Spleen (tissue), 11 donors: Measurements from ENCODE around the gene CACNA1C. TPM values are rescaled to one million over a fixed set of nuclear protein-coding genes. Genes with fewer than 3 reads are reported as not detected.

ENCODE experiments used
- DNase-seq: peaks from one replicate; pipeline ENCODE4 v3.0.0-alpha.2; 2020
- H3K27ac ChIP-seq, 8 donors: fragments of 200-600 bp; sonication (generic) in 7 of 8; 1 replicate in 4 of 8; 2 replicates in 4 of 8; pipeline versions ENCODE4 v1.5.0 to v1.8.0; 2016 to 2021; ENCODE audit warnings: inconsistent platforms in 4 of 8, mild to moderate bottlenecking in 4 of 8, moderate library complexity in 1 of 8
- H3K27me3 ChIP-seq, 7 donors: fragments of 200-600 bp; sonication (generic) in 6 of 7; replicated peaks in 1 of 7; 1 replicate in 4 of 7; 2 replicates in 3 of 7; pipeline versions ENCODE4 v1.5.0 to v1.8.0; 2016 to 2021; ENCODE audit warnings: inconsistent platforms in 3 of 7, mild to moderate bottlenecking in 1 of 7
- H3K36me3 ChIP-seq, 6 donors: fragments of 200-600 bp; sonication (generic) in 5 of 6; 1 replicate in 4 of 6; 2 replicates in 2 of 6; pipeline versions ENCODE4 v1.5.0 to v1.8.0; 2016 to 2021; ENCODE audit warnings: inconsistent platforms in 2 of 6
- H3K4me1 ChIP-seq, 6 donors: fragments of 200-600 bp; sonication (generic) in 5 of 6; 1 replicate in 3 of 6; 2 replicates in 3 of 6; pipeline versions ENCODE4 v1.5.0 to v1.8.0; 2016 to 2021; ENCODE audit warnings: inconsistent platforms in 3 of 6
- H3K4me3 ChIP-seq, 8 donors: fragments of 200-600 bp; sonication (generic) in 7 of 8; 1 replicate in 4 of 8; 2 replicates in 4 of 8; pipeline versions ENCODE4 v1.5.0 to v1.8.0; 2016 to 2021; ENCODE audit warnings: inconsistent platforms in 4 of 8, mild to moderate bottlenecking in 4 of 8, moderate library complexity in 2 of 8
- H3K9me3 ChIP-seq, 8 donors: fragments of 200-600 bp; sonication (generic) in 7 of 8; 1 replicate in 4 of 8; 2 replicates in 4 of 8; pipeline versions ENCODE4 v1.5.0 to v1.8.0; 2016 to 2021; ENCODE audit warnings: inconsistent platforms in 4 of 8
- POLR2A ChIP-seq, 3 donors: fragments of 450-650 bp; IDR thresholded peaks; one replicate each; pipeline ENCODE4 v1.5.1; 2017; ENCODE audit warnings: antibody characterized with exemption in 3 of 3, mild to moderate bottlenecking in 1 of 3
- POLR2AphosphoS5 ChIP-seq, 3 donors: sonication (generic); formaldehyde crosslinking; IDR thresholded peaks; one replicate each; pipeline ENCODE4 v1.5.1; 2017; ENCODE audit warnings: antibody characterized with exemption in 3 of 3
- WGBS, 5 donors: extraction: QIAGEN DNeasy Blood & Tissue Kit in 3 of 5; methylation state at CpG; one replicate each; pipeline versions ENCODE4 v1.1.5 to v1.1.7; 2013 to 2018; 5-methylcytosine and 5-hydroxymethylcytosine counted together
- intact Hi-C: fragments of 100-400 bp; cut with DNase I; formaldehyde crosslinking; loops from one replicate; pipeline ENCODE4 v1.15.0; 2023; ENCODE audit warnings: low total_unique reads
- polyA plus RNA-seq, 3 donors: library from polyadenylated mRNA; stranded (reverse); fragments of 200-250 nt; gene quantifications; one replicate each; pipeline ENCODE4 v1.2.1, GENCODE V29; 2013
- total RNA-seq, 7 donors: library from RNA; depleted of rRNA in 3 of 7; stranded (reverse); fragments of >200 nt in 3 of 7; fragmentation: NEBNext Ultra II Directional in 4 of 7; extraction: Animal tissue kit (Norgen Biotek cat#: 25700) in 4 of 7; gene quantifications; one replicate each; pipeline versions ENCODE4 v1.1.0 to v1.2.1, GENCODE V29; 2016 to 2021
- TF ChIP-seq, protein P1 (sequence below), 11 experiments: fragments of 200-600 bp in 7 of 11; fragments of 450-650 bp in 4 of 11; sonication (generic) in 4 of 11; IDR thresholded peaks in 8 of 11; conservative IDR thresholded peaks in 3 of 11; 1 replicate in 7 of 11; 2 replicates in 4 of 11; pipeline versions ENCODE4 v1.4.0 to v1.8.0; 2016 to 2021; ENCODE audit warnings: antibody characterized with exemption in 11 of 11, inconsistent platforms in 4 of 11, mild to moderate bottlenecking in 1 of 11
- donor health status: healthy with polysubstance abuse.
- donor health status: DM: no; HTN: no; CAD: no; lungs with moderate emphysema.
- donor health status: DM: no; HTN: no; CAD: no.
- donor health status: Bipolar disorder and iron deficiency.
- donor health status: healthy.
- donor health status: DM: no; HTN: no; CAD: no.
- donor health status: DM: yes; HTN: yes; CAD: no.

Gene CACNA1C
- total and polyA plus RNA-seq, 10 donors: 0.67 to 27.6 (median 18.4) TPM

DNA sequence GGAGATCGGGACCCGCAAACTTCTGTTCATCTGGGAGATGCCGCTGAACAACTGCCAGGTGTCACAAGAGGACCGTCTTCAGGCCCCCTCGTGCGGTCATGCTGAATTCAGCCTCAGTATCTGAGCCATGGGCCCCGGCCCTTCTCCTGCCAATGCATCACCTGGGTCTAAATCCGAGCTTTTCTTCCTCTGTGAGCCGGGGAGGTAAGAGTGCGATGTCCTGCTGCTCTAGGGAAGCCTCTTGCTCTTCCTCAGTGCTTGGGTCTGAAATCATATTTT, 586.2 kb downstream of the CACNA1C start:
- TF ChIP-seq, protein P1, sequence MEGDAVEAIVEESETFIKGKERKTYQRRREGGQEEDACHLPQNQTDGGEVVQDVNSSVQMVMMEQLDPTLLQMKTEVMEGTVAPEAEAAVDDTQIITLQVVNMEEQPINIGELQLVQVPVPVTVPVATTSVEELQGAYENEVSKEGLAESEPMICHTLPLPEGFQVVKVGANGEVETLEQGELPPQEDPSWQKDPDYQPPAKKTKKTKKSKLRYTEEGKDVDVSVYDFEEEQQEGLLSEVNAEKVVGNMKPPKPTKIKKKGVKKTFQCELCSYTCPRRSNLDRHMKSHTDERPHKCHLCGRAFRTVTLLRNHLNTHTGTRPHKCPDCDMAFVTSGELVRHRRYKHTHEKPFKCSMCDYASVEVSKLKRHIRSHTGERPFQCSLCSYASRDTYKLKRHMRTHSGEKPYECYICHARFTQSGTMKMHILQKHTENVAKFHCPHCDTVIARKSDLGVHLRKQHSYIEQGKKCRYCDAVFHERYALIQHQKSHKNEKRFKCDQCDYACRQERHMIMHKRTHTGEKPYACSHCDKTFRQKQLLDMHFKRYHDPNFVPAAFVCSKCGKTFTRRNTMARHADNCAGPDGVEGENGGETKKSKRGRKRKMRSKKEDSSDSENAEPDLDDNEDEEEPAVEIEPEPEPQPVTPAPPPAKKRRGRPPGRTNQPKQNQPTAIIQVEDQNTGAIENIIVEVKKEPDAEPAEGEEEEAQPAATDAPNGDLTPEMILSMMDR (IDR thresholded peaks at IDR 0.05 in 8 of 11, conservative IDR thresholded peaks at IDR 0.05 in 3 of 11): no peak
- no peak for TF ChIP-seq POLR2AphosphoS5 (IDR thresholded peaks at IDR 0.05)
- intact Hi-C loops: no loop called here
- no peaks in the 10 kb centered on the region for H3K36me3 ChIP-seq
- WGBS, 5 donors: 89 to 97% (median 94%) methylated on average over 8 to 10 of the region's 10 CpGs
- no peaks in the 10 kb centered on the region for H3K9me3 ChIP-seq
- peaks cover 0 to 12% (median 0%) of the 10 kb centered on the region in 7 donors for H3K27me3 ChIP-seq
- no peak overlapping the region for H3K4me3 ChIP-seq
- DNase-seq: no peak
- H3K4me1 ChIP-seq: peaks cover 0 to 26% (median 15%) of the 10 kb centered on the region in 6 donors
- no peak overlapping the region for H3K27ac ChIP-seq

DNA sequence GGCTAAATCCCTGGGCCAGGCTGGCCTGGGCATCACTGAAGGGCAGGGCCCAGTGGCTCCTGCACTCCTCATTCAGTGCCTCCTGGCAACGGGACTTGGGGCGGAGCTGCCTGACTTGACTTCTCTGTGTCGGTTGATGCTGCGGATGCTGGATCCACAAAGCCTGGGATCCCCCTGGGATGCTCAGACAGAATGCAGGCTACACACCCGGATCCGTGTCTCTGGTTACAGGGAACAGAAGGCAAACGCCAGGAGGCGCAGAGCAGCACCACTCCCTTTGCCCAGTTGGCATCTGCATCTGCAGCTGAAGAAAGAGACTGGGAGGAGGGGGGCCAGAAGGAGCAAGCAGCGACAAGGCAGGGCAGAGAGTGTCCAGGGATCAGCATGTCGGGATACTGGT, 587.5 kb downstream of the CACNA1C start:
- peaks cover 0 to 30% (median 15%) of the 10 kb centered on the region in 6 donors for H3K4me1 ChIP-seq
- H3K27ac ChIP-seq: peak overlapping the region in 5 of 8 donors; percentile 8 to 74 (median 66)
- no peaks in the 10 kb centered on the region for H3K36me3 ChIP-seq
- WGBS, 5 donors: 77 to 95% (median 88%) methylated on average over 10 of the region's 10 CpGs
- DNase-seq: peak; percentile 67
- H3K4me3 ChIP-seq: no peak overlapping the region
- intact Hi-C loops: no loop called here
- H3K27me3 ChIP-seq: peaks cover 0 to 25% (median 0%) of the 10 kb centered on the region in 7 donors
- no peaks in the 10 kb centered on the region for H3K9me3 ChIP-seq
- TF ChIP-seq POLR2A (IDR thresholded peaks at IDR 0.05): no peak
- TF ChIP-seq, protein P1 (IDR thresholded peaks at IDR 0.05 in 8 of 11, conservative IDR thresholded peaks at IDR 0.05 in 3 of 11): no peak
- TF ChIP-seq POLR2AphosphoS5 (IDR thresholded peaks at IDR 0.05): no peak

DNA sequence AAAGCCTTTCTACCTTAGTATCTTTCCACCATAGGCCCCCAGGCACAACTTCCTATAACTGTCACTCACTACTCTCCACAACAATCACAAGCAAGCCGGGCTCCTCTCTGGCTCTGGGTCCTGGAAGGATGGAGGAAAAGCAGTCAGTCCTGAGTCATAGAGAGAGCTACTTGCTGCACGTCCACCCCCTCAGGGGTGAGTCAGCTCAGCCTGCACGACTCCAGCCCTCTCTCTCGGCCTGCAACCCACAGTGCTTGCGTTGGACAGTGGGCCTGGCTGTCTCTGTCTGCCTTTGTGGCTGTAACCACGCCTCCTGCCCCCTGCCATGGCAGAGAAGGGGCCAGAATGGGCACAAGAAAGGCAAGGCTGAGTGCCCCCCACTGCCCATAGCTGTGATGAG, 587.9 kb downstream of the CACNA1C start:
- Histone ChIP-seq H3K4me3 (no peak overlapping the region), H3K36me3 (no peaks in the 10 kb centered on the region), H3K27ac (peak overlapping the region in 6 of 8 donors; percentile 8 to 74 (median 62)), H3K4me1 (peaks cover 0 to 30% (median 15%) of the 10 kb centered on the region in 6 donors), H3K27me3 (peaks cover 0 to 30% (median 0%) of the 10 kb centered on the region in 7 donors), H3K9me3 (no peaks in the 10 kb centered on the region)
- 22 to 45% (median 28%) methylated on average over 6 of the region's 6 CpGs for WGBS, 5 donors
- peak; percentile 59 for DNase-seq
- TF ChIP-seq, protein P1 (IDR thresholded peaks at IDR 0.05 in 8 of 11, conservative IDR thresholded peaks at IDR 0.05 in 3 of 11): no peak
- no peak for TF ChIP-seq POLR2AphosphoS5 (IDR thresholded peaks at IDR 0.05)
- TF ChIP-seq POLR2A (IDR thresholded peaks at IDR 0.05): no peak
- intact Hi-C loops: no loop called here

DNA sequence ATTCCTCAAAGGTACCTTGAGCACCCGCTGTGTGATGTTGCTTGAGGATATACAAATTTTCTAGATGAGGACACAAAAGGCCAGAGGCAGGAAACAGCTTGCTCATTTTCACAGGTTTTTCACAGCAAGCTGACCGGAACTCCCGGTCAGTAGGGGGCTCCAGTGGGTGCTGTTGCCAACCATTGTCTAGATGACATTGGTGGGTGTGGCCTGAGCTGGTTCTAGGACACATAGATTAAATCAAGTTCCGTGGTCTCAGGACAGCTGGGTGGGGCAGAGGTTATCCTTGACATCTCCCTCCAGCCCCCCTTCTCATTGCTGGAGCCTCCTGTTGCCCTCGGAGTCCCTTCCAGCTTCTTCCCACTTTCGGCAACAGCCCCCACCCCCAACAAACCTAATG, 588.4 kb downstream of the CACNA1C start:
- Histone ChIP-seq H3K4me1 (peaks cover 0 to 30% (median 15%) of the 10 kb centered on the region in 6 donors), H3K27ac (peak overlapping the region in 6 of 8 donors; percentile 5 to 74 (median 62)), H3K4me3 (no peak overlapping the region), H3K9me3 (no peaks in the 10 kb centered on the region), H3K27me3 (peaks cover 0 to 35% (median 0%) of the 10 kb centered on the region in 7 donors), H3K36me3 (no peaks in the 10 kb centered on the region)
- TF ChIP-seq, protein P1 (IDR thresholded peaks at IDR 0.05 in 8 of 11, conservative IDR thresholded peaks at IDR 0.05 in 3 of 11): no peak
- TF ChIP-seq POLR2A (IDR thresholded peaks at IDR 0.05): no peak
- peak in 2 of 3 donors; percentile 57 to 74 for TF ChIP-seq POLR2AphosphoS5 (IDR thresholded peaks at IDR 0.05)
- intact Hi-C loops: no loop called here
- WGBS, 5 donors: 42 to 66% (median 55%) methylated on average over 6 of the region's 6 CpGs
- DNase-seq: peak; percentile 70
